Measurements from ENCODE around the gene CCNYL1.
"Not testable (repeated sequence)": the region's sequence is repeated elsewhere in the genome, so short reads cannot be mapped to it uniquely, and the experiment has no call there.

Gene CCNYL1

DNA sequence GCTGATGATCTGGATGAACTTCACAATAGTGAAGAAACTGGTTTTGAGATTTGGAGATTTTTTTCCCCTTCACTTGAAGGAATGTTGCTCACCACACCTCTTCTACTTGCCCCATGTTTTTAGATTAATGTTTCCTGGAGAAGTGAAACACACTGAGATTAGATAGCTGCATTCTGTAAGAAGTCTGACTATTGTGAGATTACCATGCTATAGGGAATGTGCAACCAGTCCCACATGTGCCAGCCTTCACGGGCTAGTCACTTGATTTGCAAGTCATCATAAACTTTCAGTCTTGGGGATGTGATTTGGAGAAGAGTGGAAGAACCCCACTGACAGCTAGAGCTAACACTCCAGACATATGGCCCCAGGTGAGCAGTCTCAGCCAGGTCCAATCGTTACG, 7.4 kb upstream of the CCNYL1 start:
- no peak overlapping the region for H3K4me3 ChIP-seq (ENCODE audit: low read depth in 1 of 2, low read length in 2 of 2)
- H3K27ac ChIP-seq (ENCODE audit: low read depth, low read length), result no peak overlapping the region
- H3K36me3 ChIP-seq (ENCODE audit: insufficient read depth, low read length), result no peaks in the 10 kb centered on the region
- no peak overlapping the region for H3K9ac ChIP-seq (ENCODE audit: low read length)
- no peaks in the 10 kb centered on the region for H3K27me3 ChIP-seq (ENCODE audit: control insufficient read depth in 1 of 2, insufficient read depth in 2 of 2, low read length in 2 of 2)
- H3K4me1 ChIP-seq (ENCODE audit: insufficient read depth, low read length), result no peaks in the 10 kb centered on the region
- H3K9me3 ChIP-seq (ENCODE audit: low read length), result no peaks in the 10 kb centered on the region

DNA sequence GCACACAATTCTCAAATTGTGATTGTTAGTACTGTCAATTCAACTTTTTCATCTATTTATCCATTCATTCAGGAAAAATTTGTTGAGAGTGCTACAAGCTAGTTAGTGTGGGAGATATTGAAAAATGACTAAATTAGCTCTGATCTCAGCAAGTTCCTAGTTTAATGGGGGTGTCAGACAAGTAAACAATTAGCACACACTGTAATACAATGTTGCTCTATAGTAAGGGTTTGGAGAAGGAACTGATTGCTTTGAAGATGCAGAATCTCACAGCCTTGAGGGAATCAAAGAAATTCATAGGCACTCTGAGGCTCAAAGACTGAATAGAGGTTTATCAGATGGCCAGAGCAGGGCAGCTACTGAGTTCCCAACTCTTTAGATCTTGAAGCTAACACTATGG, 6.8 kb upstream of the CCNYL1 start:
- H3K27me3 ChIP-seq (ENCODE audit: control insufficient read depth in 1 of 2, insufficient read depth in 2 of 2, low read length in 2 of 2), result no peaks in the 10 kb centered on the region

DNA sequence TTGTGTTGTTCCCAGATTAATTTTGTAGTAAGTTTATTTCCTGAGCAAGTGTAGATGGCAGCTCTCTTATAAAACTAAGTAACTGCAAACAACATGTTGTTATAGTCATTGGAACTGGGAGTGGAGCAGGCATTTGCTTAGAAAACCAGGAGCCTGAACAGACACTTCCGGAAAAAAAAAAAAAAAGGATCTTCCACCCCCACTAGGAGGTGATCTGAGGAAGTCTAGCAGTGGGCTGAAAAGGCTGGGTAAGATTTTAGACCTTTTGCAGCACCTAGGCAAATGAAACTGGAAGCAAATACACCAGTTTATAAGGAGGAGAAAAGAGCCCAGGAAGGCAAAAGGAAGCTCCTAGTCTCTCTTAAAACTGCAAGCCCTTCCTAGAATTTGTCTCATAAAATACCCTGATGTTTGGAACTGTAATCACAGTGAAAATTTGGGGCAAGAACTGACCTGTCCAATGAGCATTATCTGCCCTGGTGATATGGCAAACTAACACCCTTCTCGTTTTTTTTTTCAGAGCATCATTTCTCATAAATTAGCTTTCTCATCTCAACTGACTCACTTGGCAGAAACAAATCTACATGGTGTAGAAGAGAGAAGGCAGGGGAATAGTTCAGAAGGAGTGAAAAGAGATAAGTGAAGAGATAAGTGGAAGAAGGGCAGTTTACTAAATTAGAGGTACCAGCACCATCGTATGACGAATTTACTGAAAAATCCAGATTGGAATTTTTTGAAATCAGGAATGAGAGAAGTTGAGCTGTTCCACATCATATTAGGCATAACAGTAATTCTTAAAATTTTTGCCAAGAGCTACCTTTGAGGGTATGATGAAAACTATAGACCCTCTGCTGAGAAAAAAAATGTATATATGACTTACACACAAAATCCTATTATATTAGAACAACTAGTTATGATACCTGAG, 4.2 kb upstream of the CCNYL1 start:
- Histone ChIP-seq H3K9me3 (ENCODE audit: low read length) (no peaks in the 10 kb centered on the region), H3K9ac (ENCODE audit: low read length) (no peak overlapping the region), H3K4me1 (ENCODE audit: insufficient read depth, low read length) (peaks cover under 1% of the 10 kb centered on the region), H3K4me3 (ENCODE audit: low read depth in 1 of 2, low read length in 2 of 2) (no peak overlapping the region), H3K36me3 (ENCODE audit: insufficient read depth, low read length) (no peaks in the 10 kb centered on the region), H3K27ac (ENCODE audit: low read depth, low read length) (no peak overlapping the region), H3K27me3 (ENCODE audit: control insufficient read depth in 1 of 2, insufficient read depth in 2 of 2, low read length in 2 of 2) (no peaks in the 10 kb centered on the region)

More for the DNA sequence above, 6.8 kb upstream of the CCNYL1 start:
- H3K27ac ChIP-seq (ENCODE audit: low read depth, low read length), result no peak overlapping the region
- no peak overlapping the region for H3K9ac ChIP-seq (ENCODE audit: low read length)
- no peaks in the 10 kb centered on the region for H3K36me3 ChIP-seq (ENCODE audit: insufficient read depth, low read length)
- no peaks in the 10 kb centered on the region for H3K9me3 ChIP-seq (ENCODE audit: low read length)
- no peak overlapping the region for H3K4me3 ChIP-seq (ENCODE audit: low read depth in 1 of 2, low read length in 2 of 2)
- no peaks in the 10 kb centered on the region for H3K4me1 ChIP-seq (ENCODE audit: insufficient read depth, low read length)

DNA sequence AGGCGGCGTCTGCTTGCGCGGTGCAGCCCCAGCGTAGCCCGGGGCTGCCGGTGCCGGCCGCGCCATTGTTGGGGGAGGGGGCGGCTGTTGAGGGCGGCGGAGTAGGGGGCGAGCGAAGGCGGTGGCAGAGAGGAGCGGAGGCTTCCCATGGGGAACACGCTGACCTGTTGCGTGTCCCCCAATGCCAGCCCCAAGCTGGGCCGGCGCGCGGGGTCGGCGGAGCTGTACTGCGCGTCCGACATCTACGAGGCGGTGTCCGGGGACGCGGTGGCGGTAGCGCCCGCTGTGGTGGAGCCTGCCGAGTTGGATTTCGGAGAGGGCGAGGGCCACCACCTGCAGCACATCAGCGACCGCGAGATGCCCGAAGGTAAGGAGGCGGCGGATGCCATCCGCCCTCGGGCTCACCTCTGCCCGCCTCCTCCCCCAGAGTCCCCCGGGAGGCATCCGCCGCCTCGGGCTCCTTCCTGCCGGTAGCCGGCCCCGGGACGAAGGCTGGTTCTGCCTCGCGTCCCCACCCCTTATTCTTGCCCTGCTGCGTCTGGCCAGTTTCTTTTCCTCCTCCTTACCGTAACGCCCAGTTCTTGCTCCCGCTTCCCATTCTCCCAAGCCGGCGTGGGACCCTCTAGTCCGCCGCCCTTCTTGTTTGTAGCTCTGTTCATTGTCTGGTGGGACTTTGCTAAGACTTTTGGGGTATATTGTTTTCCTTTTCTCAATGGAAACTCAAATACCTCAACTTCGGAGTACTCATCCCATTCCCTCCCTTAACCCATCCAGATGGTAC, 500 bp downstream of the CCNYL1 start:
- no peaks in the 10 kb centered on the region for H3K27me3 ChIP-seq (ENCODE audit: control insufficient read depth in 1 of 2, insufficient read depth in 2 of 2, low read length in 2 of 2)
- peak overlapping the region; percentile 75 to 91 for H3K4me3 ChIP-seq (ENCODE audit: low read depth in 1 of 2, low read length in 2 of 2)
- H3K9ac ChIP-seq (ENCODE audit: low read length), result peak overlapping the region; percentile 82
- no peaks in the 10 kb centered on the region for H3K36me3 ChIP-seq (ENCODE audit: insufficient read depth, low read length)
- H3K27ac ChIP-seq (ENCODE audit: low read depth, low read length), result peak overlapping the region; percentile 76
- no peaks in the 10 kb centered on the region for H3K9me3 ChIP-seq (ENCODE audit: low read length)
- H3K4me1 ChIP-seq (ENCODE audit: insufficient read depth, low read length), result peaks cover 13% of the 10 kb centered on the region

DNA sequence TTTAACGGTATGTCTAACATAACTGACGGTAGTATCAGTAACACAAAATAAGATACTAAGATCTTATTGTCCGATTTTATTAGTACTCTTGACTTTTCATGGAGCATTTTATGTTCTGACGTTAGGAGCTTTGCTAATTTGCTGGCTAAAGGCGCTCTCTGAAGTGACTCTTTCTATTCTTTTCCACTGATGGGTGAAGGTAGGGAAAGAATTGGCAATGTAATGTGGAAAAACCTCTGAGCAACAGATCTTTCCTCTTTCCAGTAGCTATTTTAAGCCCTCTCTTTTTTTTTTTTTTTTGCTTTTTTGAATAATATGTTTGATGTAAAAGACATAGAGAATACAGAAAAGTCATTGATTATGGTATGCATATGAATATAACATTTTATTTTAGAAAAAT, 4.6 kb downstream of the CCNYL1 start:
- no peak overlapping the region for H3K9ac ChIP-seq (ENCODE audit: low read length)
- no peaks in the 10 kb centered on the region for H3K9me3 ChIP-seq (ENCODE audit: low read length)
- H3K27me3 ChIP-seq (ENCODE audit: control insufficient read depth in 1 of 2, insufficient read depth in 2 of 2, low read length in 2 of 2), result no peaks in the 10 kb centered on the region
- peaks cover 18% of the 10 kb centered on the region for H3K4me1 ChIP-seq (ENCODE audit: insufficient read depth, low read length)
- no peaks in the 10 kb centered on the region for H3K36me3 ChIP-seq (ENCODE audit: insufficient read depth, low read length)
- H3K4me3 ChIP-seq (ENCODE audit: low read depth in 1 of 2, low read length in 2 of 2), result no peak overlapping the region
- no peak overlapping the region for H3K27ac ChIP-seq (ENCODE audit: low read depth, low read length)

DNA sequence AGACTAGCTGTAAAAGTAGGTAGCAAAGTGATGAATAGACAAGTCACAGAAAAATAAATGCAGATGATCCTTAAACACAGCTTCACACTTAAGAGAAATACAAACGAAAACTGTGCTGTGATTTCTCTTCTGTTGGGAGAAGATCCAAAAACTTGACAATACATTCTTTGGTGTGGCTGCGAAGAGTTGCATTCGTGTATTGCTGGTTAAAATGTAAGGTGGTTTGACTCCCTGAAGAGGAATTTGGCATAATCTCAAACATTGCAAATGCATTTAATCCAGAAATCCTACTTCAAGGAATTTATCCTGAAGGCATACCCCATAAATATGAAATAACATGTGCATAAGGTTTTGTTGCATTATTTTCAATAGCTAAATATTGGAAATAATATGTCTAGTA, 7.1 kb downstream of the CCNYL1 start:
- Histone ChIP-seq H3K27me3 (ENCODE audit: control insufficient read depth in 1 of 2, insufficient read depth in 2 of 2, low read length in 2 of 2) (no peaks in the 10 kb centered on the region), H3K9me3 (ENCODE audit: low read length) (no peaks in the 10 kb centered on the region), H3K36me3 (ENCODE audit: insufficient read depth, low read length) (no peaks in the 10 kb centered on the region), H3K9ac (ENCODE audit: low read length) (no peak overlapping the region), H3K27ac (ENCODE audit: low read depth, low read length) (no peak overlapping the region), H3K4me1 (ENCODE audit: insufficient read depth, low read length) (peaks cover 6% of the 10 kb centered on the region), H3K4me3 (ENCODE audit: low read depth in 1 of 2, low read length in 2 of 2) (no peak overlapping the region)

- Histone ChIP-seq H3K4me3 (ENCODE audit: low read depth in 1 of 2, low read length in 2 of 2) (no peak overlapping the region), H3K4me1 (ENCODE audit: insufficient read depth, low read length) (peaks cover 6% of the 10 kb centered on the region), H3K9ac (ENCODE audit: low read length) (no peak overlapping the region), H3K36me3 (ENCODE audit: insufficient read depth, low read length) (no peaks in the 10 kb centered on the region), H3K27me3 (ENCODE audit: control insufficient read depth in 1 of 2, insufficient read depth in 2 of 2, low read length in 2 of 2) (no peaks in the 10 kb centered on the region), H3K9me3 (ENCODE audit: low read length) (no peaks in the 10 kb centered on the region), H3K27ac (ENCODE audit: low read depth, low read length) (no peak overlapping the region)
Measured at GRCh38 chr2:207719008-207719407, 7.6 kb downstream of the CCNYL1 start.

GRCh38 chr2:207719655-207720054, 8.2 kb downstream of the CCNYL1 start:
- not testable (repeated sequence) for H3K9ac ChIP-seq (ENCODE audit: low read length); H3K4me1 ChIP-seq (ENCODE audit: insufficient read depth, low read length); H3K36me3 ChIP-seq (ENCODE audit: insufficient read depth, low read length); H3K4me3 ChIP-seq (ENCODE audit: low read depth in 1 of 2, low read length in 2 of 2); H3K27ac ChIP-seq (ENCODE audit: low read depth, low read length); H3K9me3 ChIP-seq (ENCODE audit: low read length); H3K27me3 ChIP-seq (ENCODE audit: control insufficient read depth in 1 of 2, insufficient read depth in 2 of 2, low read length in 2 of 2)

DNA sequence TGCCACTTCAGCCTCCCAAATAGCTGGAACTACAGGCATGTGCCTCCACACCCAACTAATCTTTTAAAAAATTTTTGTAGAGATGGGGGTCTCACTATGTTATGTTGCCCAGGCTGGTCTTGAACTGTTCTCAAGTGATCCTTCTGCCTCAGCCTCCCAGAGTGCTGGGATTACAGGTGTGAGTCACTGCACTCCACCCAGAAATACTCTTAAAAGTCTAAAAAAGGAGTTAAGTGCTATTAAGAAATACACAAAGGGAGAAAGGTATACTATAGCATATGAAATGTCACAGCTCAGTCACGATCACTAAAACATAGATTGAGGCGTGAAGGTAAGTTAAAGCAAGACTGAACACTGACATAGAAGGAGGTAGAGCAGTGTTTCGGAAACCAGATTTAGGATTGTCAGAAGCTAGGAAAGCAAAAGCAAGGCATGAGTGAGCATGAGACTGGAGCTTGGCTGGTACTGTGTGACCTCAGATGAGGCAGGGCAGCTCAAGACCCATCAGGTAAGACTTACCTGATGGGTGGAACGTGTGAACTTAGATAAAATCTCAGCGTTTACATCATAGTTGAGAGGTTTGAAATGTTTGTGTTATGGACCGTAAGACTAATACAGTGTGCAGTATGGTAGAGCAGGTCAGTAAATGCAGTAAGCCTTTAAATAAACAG, 9.2 kb downstream of the CCNYL1 start:
- Histone ChIP-seq H3K36me3 (ENCODE audit: insufficient read depth, low read length) (no peaks in the 10 kb centered on the region), H3K9me3 (ENCODE audit: low read length) (no peaks in the 10 kb centered on the region), H3K4me1 (ENCODE audit: insufficient read depth, low read length) (peaks cover 6% of the 10 kb centered on the region), H3K9ac (ENCODE audit: low read length) (no peak overlapping the region), H3K27me3 (ENCODE audit: control insufficient read depth in 1 of 2, insufficient read depth in 2 of 2, low read length in 2 of 2) (no peaks in the 10 kb centered on the region), H3K4me3 (ENCODE audit: low read depth in 1 of 2, low read length in 2 of 2) (no peak overlapping the region), H3K27ac (ENCODE audit: low read depth, low read length) (no peak overlapping the region)

- Histone ChIP-seq H3K27me3 (ENCODE audit: control insufficient read depth in 1 of 2, insufficient read depth in 2 of 2, low read length in 2 of 2) (no peaks in the 10 kb centered on the region), H3K4me1 (ENCODE audit: insufficient read depth, low read length) (peaks cover 6% of the 10 kb centered on the region)
Measured at GRCh38 chr2:207722773-207723424, 11.5 kb downstream of the CCNYL1 start.

GRCh38 chr2:207723425-207723787, 12.0 kb downstream of the CCNYL1 start:
- not testable (repeated sequence) for H3K36me3 ChIP-seq (ENCODE audit: insufficient read depth, low read length); H3K9ac ChIP-seq (ENCODE audit: low read length); H3K4me3 ChIP-seq (ENCODE audit: low read depth in 1 of 2, low read length in 2 of 2); H3K27ac ChIP-seq (ENCODE audit: low read depth, low read length); H3K9me3 ChIP-seq (ENCODE audit: low read length); H3K4me1 ChIP-seq (ENCODE audit: insufficient read depth, low read length); H3K27me3 ChIP-seq (ENCODE audit: control insufficient read depth in 1 of 2, insufficient read depth in 2 of 2, low read length in 2 of 2)

More at GRCh38 chr2:207722773-207723424, 11.5 kb downstream of the CCNYL1 start:
- Histone ChIP-seq H3K4me3 (ENCODE audit: low read depth in 1 of 2, low read length in 2 of 2) (no peak overlapping the region), H3K36me3 (ENCODE audit: insufficient read depth, low read length) (no peaks in the 10 kb centered on the region), H3K27ac (ENCODE audit: low read depth, low read length) (no peak overlapping the region), H3K9me3 (ENCODE audit: low read length) (no peaks in the 10 kb centered on the region), H3K9ac (ENCODE audit: low read length) (no peak overlapping the region)
